Gastrocnemius medialis (tissue), 4 donors: ENCODE results near the gene PPP2R1B.

ENCODE experiments used
- POLR2A ChIP-seq, 2 donors: fragments of 450-650 bp; IDR thresholded peaks; one replicate each; pipeline ENCODE4 v1.6.1; 2017; ENCODE audit warnings: antibody characterized with exemption in 2 of 2, mild to moderate bottlenecking in 2 of 2, moderate library complexity in 2 of 2
- TF ChIP-seq, protein P1 (sequence below), 5 experiments: fragments of 450-650 bp in 3 of 5; fragments of 200-600 bp in 2 of 5; sonication (generic) in 2 of 5; IDR thresholded peaks in 4 of 5; conservative IDR thresholded peaks in 1 of 5; 1 replicate in 4 of 5; 2 replicates in 1 of 5; pipeline ENCODE4 v1.5.1; 2016 to 2019; ENCODE audit warnings: antibody characterized with exemption in 5 of 5, mild to moderate bottlenecking in 3 of 5, moderate library complexity in 3 of 5

DNA sequence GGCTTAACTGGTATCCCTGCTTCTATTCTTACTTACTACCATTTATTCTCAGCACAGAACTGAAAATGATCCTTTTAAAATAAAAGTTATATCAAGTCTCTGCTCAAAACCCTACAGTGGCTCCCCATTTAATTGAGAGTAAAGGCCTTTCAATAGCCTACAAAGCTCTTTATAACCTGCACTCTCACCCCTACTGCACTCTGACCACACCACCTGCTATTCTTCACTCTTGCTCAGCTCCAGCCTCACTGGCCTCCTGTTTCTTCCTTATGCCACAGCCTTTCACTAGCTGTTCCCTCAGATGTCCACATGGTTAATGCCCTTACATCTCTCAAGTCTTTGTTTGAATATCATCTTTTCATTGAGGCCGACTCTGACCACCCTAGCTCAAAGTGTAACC, 40.9 kb upstream of the PPP2R1B start:
- TF ChIP-seq, protein P1, sequence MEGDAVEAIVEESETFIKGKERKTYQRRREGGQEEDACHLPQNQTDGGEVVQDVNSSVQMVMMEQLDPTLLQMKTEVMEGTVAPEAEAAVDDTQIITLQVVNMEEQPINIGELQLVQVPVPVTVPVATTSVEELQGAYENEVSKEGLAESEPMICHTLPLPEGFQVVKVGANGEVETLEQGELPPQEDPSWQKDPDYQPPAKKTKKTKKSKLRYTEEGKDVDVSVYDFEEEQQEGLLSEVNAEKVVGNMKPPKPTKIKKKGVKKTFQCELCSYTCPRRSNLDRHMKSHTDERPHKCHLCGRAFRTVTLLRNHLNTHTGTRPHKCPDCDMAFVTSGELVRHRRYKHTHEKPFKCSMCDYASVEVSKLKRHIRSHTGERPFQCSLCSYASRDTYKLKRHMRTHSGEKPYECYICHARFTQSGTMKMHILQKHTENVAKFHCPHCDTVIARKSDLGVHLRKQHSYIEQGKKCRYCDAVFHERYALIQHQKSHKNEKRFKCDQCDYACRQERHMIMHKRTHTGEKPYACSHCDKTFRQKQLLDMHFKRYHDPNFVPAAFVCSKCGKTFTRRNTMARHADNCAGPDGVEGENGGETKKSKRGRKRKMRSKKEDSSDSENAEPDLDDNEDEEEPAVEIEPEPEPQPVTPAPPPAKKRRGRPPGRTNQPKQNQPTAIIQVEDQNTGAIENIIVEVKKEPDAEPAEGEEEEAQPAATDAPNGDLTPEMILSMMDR (IDR thresholded peaks at IDR 0.05 in 4 of 5, conservative IDR thresholded peaks at IDR 0.05 in 1 of 5): no peak
- TF ChIP-seq POLR2A (IDR thresholded peaks at IDR 0.05): no peak
